Vagina (tissue), 2 donors: ENCODE data around the gene IMMP2L. TPM values are rescaled to one million over a fixed set of nuclear protein-coding genes. Genes with fewer than 3 reads are reported as not detected.

ENCODE experiments used
- DNase-seq, 2 donors: peaks; one replicate each; pipeline ENCODE4 v3.0.0-alpha.2; 2017; ENCODE audit errors: extremely low spot score in 2 of 2
- H3K27ac ChIP-seq: fragments of 200-600 bp; sonication (generic); one replicate; pipeline ENCODE4 v1.5.1; 2019
- H3K27me3 ChIP-seq: fragments of 200-600 bp; sonication (generic); one replicate; pipeline ENCODE4 v1.5.1; 2019
- H3K36me3 ChIP-seq, 2 donors: fragments of 200-600 bp; sonication (generic); one replicate each; pipeline ENCODE4 v1.5.1; 2017 to 2019
- H3K4me1 ChIP-seq: fragments of 200-600 bp; sonication (generic); one replicate; pipeline ENCODE4 v1.5.1; 2019
- H3K4me3 ChIP-seq, 2 donors: fragments of 200-600 bp; sonication (generic); 1 replicate in 1 of 2; 2 replicates in 1 of 2; pipeline ENCODE4 v1.5.1; 2016 to 2019
- H3K9me3 ChIP-seq: fragments of 200-600 bp; sonication (generic); one replicate; pipeline ENCODE4 v1.5.1; 2019
- POLR2A ChIP-seq, 2 donors: fragments of 450-650 bp; IDR thresholded peaks; one replicate each; pipeline ENCODE4 v1.6.1; 2017; ENCODE audit warnings: antibody characterized with exemption in 2 of 2, mild to moderate bottlenecking in 2 of 2, moderate library complexity in 2 of 2
- POLR2AphosphoS5 ChIP-seq, 2 donors: sonication (generic); formaldehyde crosslinking; IDR thresholded peaks; one replicate each; pipeline ENCODE4 v1.9.0; 2017; ENCODE audit warnings: antibody characterized with exemption in 2 of 2, mild to moderate bottlenecking in 2 of 2, low read depth in 1 of 2; ENCODE audit not compliant: insufficient read depth in 1 of 2
- intact Hi-C: fragments of 100-400 bp; cut with DNase I; formaldehyde crosslinking; loops from one replicate; pipeline ENCODE4 v1.15.1; 2023
- small RNA-seq: library from RNA; depleted of rRNA; stranded (forward); fragments of <200 nt; gene quantifications from one replicate; pipeline ENCODE3, GENCODE V24; 2016
- total RNA-seq: library from RNA; depleted of rRNA; stranded (reverse); fragments of >200 nt; gene quantifications from one replicate; pipeline ENCODE4 v1.2.3, GENCODE V29; 2016
- TF ChIP-seq, protein P1 (sequence below), 3 experiments: fragments of 450-650 bp in 2 of 3; fragments of 200-600 bp in 1 of 3; sonication (generic) in 1 of 3; IDR thresholded peaks; one replicate each; pipeline ENCODE4 v1.5.1; 2017 to 2019; ENCODE audit warnings: antibody characterized with exemption in 3 of 3, mild to moderate bottlenecking in 2 of 3, moderate library complexity in 2 of 3

IMMP2L gene
- total RNA-seq, 1 donor from 2014 or later, result 13.3 TPM

GRCh38 chr7:110620110-110620735 lies 942.1 kb downstream of the IMMP2L start:
- intact Hi-C loops, result no loop called here
- Histone ChIP-seq H3K36me3 (no peaks in the 10 kb centered on the region), H3K4me1 (no peaks in the 10 kb centered on the region), H3K27me3 (no peaks in the 10 kb centered on the region), H3K4me3 (no peak overlapping the region), H3K27ac (no peak overlapping the region), H3K9me3 (no peaks in the 10 kb centered on the region)
- TF ChIP-seq, protein P1, sequence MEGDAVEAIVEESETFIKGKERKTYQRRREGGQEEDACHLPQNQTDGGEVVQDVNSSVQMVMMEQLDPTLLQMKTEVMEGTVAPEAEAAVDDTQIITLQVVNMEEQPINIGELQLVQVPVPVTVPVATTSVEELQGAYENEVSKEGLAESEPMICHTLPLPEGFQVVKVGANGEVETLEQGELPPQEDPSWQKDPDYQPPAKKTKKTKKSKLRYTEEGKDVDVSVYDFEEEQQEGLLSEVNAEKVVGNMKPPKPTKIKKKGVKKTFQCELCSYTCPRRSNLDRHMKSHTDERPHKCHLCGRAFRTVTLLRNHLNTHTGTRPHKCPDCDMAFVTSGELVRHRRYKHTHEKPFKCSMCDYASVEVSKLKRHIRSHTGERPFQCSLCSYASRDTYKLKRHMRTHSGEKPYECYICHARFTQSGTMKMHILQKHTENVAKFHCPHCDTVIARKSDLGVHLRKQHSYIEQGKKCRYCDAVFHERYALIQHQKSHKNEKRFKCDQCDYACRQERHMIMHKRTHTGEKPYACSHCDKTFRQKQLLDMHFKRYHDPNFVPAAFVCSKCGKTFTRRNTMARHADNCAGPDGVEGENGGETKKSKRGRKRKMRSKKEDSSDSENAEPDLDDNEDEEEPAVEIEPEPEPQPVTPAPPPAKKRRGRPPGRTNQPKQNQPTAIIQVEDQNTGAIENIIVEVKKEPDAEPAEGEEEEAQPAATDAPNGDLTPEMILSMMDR (IDR thresholded peaks at IDR 0.05), result no peak
- TF ChIP-seq POLR2A (IDR thresholded peaks at IDR 0.05), result no peak
- no peak for TF ChIP-seq POLR2AphosphoS5 (IDR thresholded peaks at IDR 0.05; ENCODE audit: insufficient read depth in 1 of 2, low read depth in 1 of 2)
- no peak for DNase-seq

Small RNA genes lying within 50 kb of the gene (small RNA-seq; reads per million reads assigned to genes)
- gene AC003989.2, result not detected
